Measurements from ENCODE around the gene ASS1.

- TF ChIP-seq CTCF (conservative IDR thresholded peaks at IDR 0.05; ENCODE audit: low read depth, low read length): no peak
- no peak for TF ChIP-seq EZH2phosphoT487 (IDR thresholded peaks at IDR 0.05; ENCODE audit: borderline replicate concordance, low read length)
Observed at GRCh38 chr9:130438382-130438981, 6.3 kb upstream of the ASS1 start.
